HepG2 (cell line): ENCODE data around the gene DDIT4. TPM values are rescaled to one million over a fixed set of nuclear protein-coding genes. Genes with fewer than 3 reads are reported as not detected.
A peak's percentile ranks its signal among the peaks of the same experiment; 100 is the strongest.

ENCODE experiments used
- AGO2 ChIP-seq: fragments of 200-400 bp; formaldehyde crosslinking; optimal IDR thresholded peaks from 2 replicates; pipeline ENCODE3; 2017; ENCODE audit warnings: mild to moderate bottlenecking, low read depth, low read length, moderate library complexity
- CENPT ChIP-seq: sonication (generic); formaldehyde crosslinking; IDR thresholded peaks from 2 replicates; pipeline ENCODE4 v1.8.0; 2022; ENCODE audit warnings: low read depth, mild to moderate bottlenecking, moderate library complexity, missing genetic modification reagents
- GATAD2A ChIP-seq: IDR thresholded peaks from 2 replicates; pipeline ENCODE4 v1.6.1; 2016
- MTF2 ChIP-seq: sonication (generic); formaldehyde crosslinking; IDR thresholded peaks from 2 replicates; pipeline ENCODE4 v1.5.0; 2020; ENCODE audit warnings: missing genetic modification reagents, borderline replicate concordance
- MYNN ChIP-seq: sonication (generic); formaldehyde crosslinking; IDR thresholded peaks from 2 replicates; pipeline ENCODE4 v1.4.0; 2020; ENCODE audit warnings: mild to moderate bottlenecking, low read depth, missing genetic modification reagents
- SCMH1 ChIP-seq: sonication (generic); formaldehyde crosslinking; IDR thresholded peaks from 2 replicates; pipeline ENCODE4 v1.9.0; 2021; ENCODE audit warnings: missing genetic modification reagents, mild to moderate bottlenecking, borderline replicate concordance
- SIX1 ChIP-seq: sonication (generic); formaldehyde crosslinking; IDR thresholded peaks from 2 replicates; pipeline ENCODE4 v1.4.0; 2020; ENCODE audit warnings: missing genetic modification reagents, borderline replicate concordance
- TP53 ChIP-seq: sonication (generic); formaldehyde crosslinking; conservative IDR thresholded peaks from 2 replicates; pipeline ENCODE4 v1.4.0; 2020; ENCODE audit warnings: missing genetic modification reagents
- ZNF724P ChIP-seq: sonication (generic); formaldehyde crosslinking; IDR thresholded peaks from 2 replicates; pipeline ENCODE4 v1.8.0; 2022; ENCODE audit warnings: missing genetic modification reagents, borderline replicate concordance
- ZSCAN31 ChIP-seq: sonication (generic); formaldehyde crosslinking; IDR thresholded peaks from 2 replicates; pipeline ENCODE4 v1.5.0; 2020; ENCODE audit warnings: low read depth, mild to moderate bottlenecking, missing genetic modification reagents
- polyA plus RNA-seq, 8 experiments: library from polyadenylated mRNA; depleted of rRNA in 3 of 8; stranded (reverse) in 7 of 8; unstranded in 1 of 8; fragments of >200 nt; fragmentation: Illumina TruSeq in 4 of 8; extraction: Trizol in 4 of 8; gene quantifications; 2 replicates each; pipeline versions ENCODE4 v1.2.1 to v1.2.3, GENCODE V29; 2011 to 2016; ENCODE audit warnings: low read depth in 4 of 8, missing spikeins in 1 of 8, mixed read lengths in 1 of 8; ENCODE audit not compliant: insufficient read depth in 1 of 8
- total RNA-seq, 5 experiments: library from RNA; depleted of rRNA; stranded (reverse); fragments of >200 nt; fragmentation: Illumina TruSeq; extraction: Trizol; gene quantifications; 2 replicates each; pipeline ENCODE4 v1.2.3, GENCODE V29; 2016; ENCODE audit warnings: low read depth in 1 of 5
- TF ChIP-seq, protein P1 (sequence below): fragments of 450-650 bp; IDR thresholded peaks from 2 replicates; pipeline ENCODE4 v1.6.1; 2016
- TF ChIP-seq, protein P2 (sequence below): sonication (generic); formaldehyde crosslinking; IDR thresholded peaks from 2 replicates; pipeline ENCODE4 v1.4.0; 2020; ENCODE audit warnings: missing genetic modification reagents, mild to moderate bottlenecking, borderline replicate concordance
- TF ChIP-seq, protein P3 (sequence below): sonication (generic); formaldehyde crosslinking; conservative IDR thresholded peaks from 2 replicates; pipeline ENCODE4 v1.8.0; 2022; ENCODE audit warnings: mild to moderate bottlenecking, moderate library complexity, missing genetic modification reagents
- TF ChIP-seq, protein P4 (sequence below): sonication (generic); formaldehyde crosslinking; IDR thresholded peaks from 2 replicates; pipeline ENCODE4 v1.4.0; 2020; ENCODE audit warnings: mild to moderate bottlenecking, missing genetic modification reagents
- TF ChIP-seq, protein P5 (sequence below): sonication (generic); formaldehyde crosslinking; IDR thresholded peaks from 2 replicates; pipeline ENCODE4 v1.5.0; 2020; ENCODE audit warnings: missing genetic modification reagents, mild to moderate bottlenecking, borderline replicate concordance

DDIT4 gene
- total and polyA plus RNA-seq, 2 of the 13 experiments (the other 11 are each of a cell fraction or from before 2014, with no cell fraction given), result 35.6 to 40.7 TPM

DNA sequence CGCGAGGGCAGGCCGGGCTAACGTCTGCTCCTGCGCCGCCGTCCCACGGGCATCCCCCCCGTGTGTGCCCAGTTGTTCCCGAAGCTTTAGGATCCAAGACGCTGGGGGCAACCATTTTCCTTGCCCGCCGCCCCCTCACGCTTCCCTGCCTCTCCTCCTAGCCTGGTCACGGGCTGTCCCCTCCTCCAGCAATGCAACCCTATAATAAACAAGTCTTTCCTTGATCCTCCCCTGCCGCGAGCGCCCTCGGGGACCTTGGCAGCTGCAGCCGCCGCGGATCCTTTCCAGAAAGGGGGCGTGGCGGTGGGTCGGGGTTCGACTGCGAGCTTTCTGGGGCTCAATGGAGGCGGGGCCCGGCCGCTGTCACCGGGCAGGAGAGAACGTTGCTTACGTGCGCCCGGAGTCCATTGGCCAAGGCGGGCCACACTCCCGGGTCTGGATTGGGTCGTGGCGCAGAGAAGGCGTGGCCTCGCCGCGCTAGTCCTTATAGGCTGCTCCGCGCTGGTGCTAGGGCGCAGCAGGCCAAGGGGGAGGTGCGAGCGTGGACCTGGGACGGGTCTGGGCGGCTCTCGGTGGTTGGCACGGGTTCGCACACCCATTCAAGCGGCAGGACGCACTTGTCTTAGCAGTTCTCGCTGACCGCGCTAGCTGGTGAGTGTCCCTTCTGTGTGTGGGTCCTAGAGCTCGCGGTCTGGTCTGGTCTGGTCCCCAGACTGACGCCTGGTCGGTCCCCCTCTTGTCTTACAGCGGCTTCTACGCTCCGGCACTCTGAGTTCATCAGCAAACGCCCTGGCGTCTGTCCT, at the start of gene DDIT4 (continued):
- TF ChIP-seq, protein P1, sequence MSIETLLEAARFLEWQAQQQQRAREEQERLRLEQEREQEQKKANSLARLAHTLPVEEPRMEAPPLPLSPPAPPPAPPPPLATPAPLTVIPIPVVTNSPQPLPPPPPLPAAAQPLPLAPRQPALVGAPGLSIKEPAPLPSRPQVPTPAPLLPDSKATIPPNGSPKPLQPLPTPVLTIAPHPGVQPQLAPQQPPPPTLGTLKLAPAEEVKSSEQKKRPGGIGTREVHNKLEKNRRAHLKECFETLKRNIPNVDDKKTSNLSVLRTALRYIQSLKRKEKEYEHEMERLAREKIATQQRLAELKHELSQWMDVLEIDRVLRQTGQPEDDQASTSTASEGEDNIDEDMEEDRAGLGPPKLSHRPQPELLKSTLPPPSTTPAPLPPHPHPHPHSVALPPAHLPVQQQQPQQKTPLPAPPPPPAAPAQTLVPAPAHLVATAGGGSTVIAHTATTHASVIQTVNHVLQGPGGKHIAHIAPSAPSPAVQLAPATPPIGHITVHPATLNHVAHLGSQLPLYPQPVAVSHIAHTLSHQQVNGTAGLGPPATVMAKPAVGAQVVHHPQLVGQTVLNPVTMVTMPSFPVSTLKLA, result peak; percentile 59
- peak; percentile 57 for TF ChIP-seq CENPT (CRISPR knock-in tag)
- TF ChIP-seq GATAD2A (CRISPR knock-in tag), result peak; percentile 40
- TF ChIP-seq, protein P2, sequence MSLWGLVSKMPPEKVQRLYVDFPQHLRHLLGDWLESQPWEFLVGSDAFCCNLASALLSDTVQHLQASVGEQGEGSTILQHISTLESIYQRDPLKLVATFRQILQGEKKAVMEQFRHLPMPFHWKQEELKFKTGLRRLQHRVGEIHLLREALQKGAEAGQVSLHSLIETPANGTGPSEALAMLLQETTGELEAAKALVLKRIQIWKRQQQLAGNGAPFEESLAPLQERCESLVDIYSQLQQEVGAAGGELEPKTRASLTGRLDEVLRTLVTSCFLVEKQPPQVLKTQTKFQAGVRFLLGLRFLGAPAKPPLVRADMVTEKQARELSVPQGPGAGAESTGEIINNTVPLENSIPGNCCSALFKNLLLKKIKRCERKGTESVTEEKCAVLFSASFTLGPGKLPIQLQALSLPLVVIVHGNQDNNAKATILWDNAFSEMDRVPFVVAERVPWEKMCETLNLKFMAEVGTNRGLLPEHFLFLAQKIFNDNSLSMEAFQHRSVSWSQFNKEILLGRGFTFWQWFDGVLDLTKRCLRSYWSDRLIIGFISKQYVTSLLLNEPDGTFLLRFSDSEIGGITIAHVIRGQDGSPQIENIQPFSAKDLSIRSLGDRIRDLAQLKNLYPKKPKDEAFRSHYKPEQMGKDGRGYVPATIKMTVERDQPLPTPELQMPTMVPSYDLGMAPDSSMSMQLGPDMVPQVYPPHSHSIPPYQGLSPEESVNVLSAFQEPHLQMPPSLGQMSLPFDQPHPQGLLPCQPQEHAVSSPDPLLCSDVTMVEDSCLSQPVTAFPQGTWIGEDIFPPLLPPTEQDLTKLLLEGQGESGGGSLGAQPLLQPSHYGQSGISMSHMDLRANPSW, result no peak; the same call in 1 of the 2 replicates
- TF ChIP-seq, protein P3, sequence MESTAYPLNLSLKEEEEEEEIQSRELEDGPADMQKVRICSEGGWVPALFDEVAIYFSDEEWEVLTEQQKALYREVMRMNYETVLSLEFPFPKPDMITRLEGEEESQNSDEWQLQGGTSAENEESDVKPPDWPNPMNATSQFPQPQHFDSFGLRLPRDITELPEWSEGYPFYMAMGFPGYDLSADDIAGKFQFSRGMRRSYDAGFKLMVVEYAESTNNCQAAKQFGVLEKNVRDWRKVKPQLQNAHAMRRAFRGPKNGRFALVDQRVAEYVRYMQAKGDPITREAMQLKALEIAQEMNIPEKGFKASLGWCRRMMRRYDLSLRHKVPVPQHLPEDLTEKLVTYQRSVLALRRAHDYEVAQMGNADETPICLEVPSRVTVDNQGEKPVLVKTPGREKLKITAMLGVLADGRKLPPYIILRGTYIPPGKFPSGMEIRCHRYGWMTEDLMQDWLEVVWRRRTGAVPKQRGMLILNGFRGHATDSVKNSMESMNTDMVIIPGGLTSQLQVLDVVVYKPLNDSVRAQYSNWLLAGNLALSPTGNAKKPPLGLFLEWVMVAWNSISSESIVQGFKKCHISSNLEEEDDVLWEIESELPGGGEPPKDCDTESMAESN, result peak; percentile 70; the same call in 1 of the 2 replicates
- TF ChIP-seq, protein P4, sequence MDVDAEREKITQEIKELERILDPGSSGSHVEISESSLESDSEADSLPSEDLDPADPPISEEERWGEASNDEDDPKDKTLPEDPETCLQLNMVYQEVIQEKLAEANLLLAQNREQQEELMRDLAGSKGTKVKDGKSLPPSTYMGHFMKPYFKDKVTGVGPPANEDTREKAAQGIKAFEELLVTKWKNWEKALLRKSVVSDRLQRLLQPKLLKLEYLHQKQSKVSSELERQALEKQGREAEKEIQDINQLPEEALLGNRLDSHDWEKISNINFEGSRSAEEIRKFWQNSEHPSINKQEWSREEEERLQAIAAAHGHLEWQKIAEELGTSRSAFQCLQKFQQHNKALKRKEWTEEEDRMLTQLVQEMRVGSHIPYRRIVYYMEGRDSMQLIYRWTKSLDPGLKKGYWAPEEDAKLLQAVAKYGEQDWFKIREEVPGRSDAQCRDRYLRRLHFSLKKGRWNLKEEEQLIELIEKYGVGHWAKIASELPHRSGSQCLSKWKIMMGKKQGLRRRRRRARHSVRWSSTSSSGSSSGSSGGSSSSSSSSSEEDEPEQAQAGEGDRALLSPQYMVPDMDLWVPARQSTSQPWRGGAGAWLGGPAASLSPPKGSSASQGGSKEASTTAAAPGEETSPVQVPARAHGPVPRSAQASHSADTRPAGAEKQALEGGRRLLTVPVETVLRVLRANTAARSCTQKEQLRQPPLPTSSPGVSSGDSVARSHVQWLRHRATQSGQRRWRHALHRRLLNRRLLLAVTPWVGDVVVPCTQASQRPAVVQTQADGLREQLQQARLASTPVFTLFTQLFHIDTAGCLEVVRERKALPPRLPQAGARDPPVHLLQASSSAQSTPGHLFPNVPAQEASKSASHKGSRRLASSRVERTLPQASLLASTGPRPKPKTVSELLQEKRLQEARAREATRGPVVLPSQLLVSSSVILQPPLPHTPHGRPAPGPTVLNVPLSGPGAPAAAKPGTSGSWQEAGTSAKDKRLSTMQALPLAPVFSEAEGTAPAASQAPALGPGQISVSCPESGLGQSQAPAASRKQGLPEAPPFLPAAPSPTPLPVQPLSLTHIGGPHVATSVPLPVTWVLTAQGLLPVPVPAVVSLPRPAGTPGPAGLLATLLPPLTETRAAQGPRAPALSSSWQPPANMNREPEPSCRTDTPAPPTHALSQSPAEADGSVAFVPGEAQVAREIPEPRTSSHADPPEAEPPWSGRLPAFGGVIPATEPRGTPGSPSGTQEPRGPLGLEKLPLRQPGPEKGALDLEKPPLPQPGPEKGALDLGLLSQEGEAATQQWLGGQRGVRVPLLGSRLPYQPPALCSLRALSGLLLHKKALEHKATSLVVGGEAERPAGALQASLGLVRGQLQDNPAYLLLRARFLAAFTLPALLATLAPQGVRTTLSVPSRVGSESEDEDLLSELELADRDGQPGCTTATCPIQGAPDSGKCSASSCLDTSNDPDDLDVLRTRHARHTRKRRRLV (CRISPR knock-in tag), result no peak
- no peak; the same call in 1 of the 2 replicates for TF ChIP-seq MYNN
- TF ChIP-seq, protein P5, sequence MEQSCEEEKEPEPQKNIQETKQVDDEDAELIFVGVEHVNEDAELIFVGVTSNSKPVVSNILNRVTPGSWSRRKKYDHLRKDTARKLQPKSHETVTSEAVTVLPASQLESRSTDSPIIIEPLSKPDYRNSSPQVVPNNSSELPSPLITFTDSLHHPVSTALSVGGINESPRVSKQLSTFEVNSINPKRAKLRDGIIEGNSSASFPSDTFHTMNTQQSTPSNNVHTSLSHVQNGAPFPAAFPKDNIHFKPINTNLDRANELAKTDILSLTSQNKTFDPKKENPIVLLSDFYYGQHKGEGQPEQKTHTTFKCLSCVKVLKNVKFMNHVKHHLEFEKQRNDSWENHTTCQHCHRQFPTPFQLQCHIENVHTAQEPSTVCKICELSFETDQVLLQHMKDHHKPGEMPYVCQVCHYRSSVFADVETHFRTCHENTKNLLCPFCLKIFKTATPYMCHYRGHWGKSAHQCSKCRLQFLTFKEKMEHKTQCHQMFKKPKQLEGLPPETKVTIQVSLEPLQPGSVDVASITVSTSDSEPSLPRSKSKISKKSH (CRISPR knock-in tag), result peak; percentile 97
- TF ChIP-seq ZNF724P (CRISPR knock-in tag), result no peak
- TF ChIP-seq SIX1, result peak; percentile 39; the same call in 1 of the 2 replicates
- peak; percentile 98 for TF ChIP-seq ZSCAN31 (CRISPR knock-in tag)
- TF ChIP-seq MTF2 (CRISPR knock-in tag), result no peak
- TF ChIP-seq SCMH1, result no peak
- peak; percentile 12 for TF ChIP-seq AGO2
- peak; percentile 86 for TF ChIP-seq TP53 (CRISPR knock-in tag)
